Purkinje cell (primary cell): ENCODE results near the gene ARID5A. TPM values are rescaled to one million over a fixed set of nuclear protein-coding genes. Genes with fewer than 3 reads are reported as not detected.

Source experiments
- polyA plus RNA-seq: library from polyadenylated mRNA; unstranded; fragments of >200 nt; fragmentation: Nextera tagmentation; gene quantifications from 2 replicates; pipeline ENCODE4 v1.2.1, GENCODE V29; 2014

Gene ARID5A, protein sequence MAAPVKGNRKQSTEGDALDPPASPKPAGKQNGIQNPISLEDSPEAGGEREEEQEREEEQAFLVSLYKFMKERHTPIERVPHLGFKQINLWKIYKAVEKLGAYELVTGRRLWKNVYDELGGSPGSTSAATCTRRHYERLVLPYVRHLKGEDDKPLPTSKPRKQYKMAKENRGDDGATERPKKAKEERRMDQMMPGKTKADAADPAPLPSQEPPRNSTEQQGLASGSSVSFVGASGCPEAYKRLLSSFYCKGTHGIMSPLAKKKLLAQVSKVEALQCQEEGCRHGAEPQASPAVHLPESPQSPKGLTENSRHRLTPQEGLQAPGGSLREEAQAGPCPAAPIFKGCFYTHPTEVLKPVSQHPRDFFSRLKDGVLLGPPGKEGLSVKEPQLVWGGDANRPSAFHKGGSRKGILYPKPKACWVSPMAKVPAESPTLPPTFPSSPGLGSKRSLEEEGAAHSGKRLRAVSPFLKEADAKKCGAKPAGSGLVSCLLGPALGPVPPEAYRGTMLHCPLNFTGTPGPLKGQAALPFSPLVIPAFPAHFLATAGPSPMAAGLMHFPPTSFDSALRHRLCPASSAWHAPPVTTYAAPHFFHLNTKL
- polyA plus RNA-seq: 0.66 TPM in 1 of 2 replicates, not detected in the other

GRCh38 chr2:96536445-96537065 lies at the start of gene ARID5A:
Gene ARID5A (plus strand): TSS chr2:96536752. CDS start chr2:96536827, 75 bp downstream.

DNA sequence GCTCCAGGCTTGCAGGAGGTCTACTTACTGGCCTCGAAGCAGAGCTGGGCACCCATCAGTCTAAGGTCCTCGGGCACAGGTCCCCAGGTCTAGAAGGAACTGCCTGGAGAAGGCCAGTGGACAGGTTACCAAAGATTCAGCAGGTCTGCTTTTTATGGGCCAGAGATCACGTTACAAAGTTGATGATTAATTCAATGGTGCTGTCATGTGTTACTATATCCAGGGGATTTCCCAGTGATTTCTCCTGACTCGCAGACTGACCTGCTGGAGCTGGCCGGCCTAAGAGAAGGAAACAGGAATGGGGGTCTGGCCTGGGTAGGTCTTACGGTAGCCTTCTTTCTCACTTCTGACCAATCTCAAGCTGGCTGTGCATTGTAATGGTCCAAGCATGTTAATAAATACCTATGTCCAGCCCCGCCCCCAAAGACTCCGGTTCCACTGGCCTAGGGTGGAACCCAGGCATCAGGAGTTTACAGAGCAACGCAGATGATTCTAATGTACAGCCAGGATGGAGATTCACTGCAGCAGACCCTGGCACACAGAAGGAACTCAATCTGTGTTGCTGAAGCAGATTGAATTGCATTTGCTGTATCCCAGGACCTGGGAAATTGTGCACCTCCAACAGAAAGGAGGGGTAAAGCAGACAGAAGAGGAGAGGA lies 31.2 kb upstream of the ARID5A start, which contains the start of gene NEURL3:
Gene NEURL3 (minus strand): TSS at position 127 of the 659 bp plus-strand sequence. CDS start 71 bp downstream, at position 56.

Other genes starting within 250 kb of the ARID5A start
- 21.1 and 26.0 TPM in 2 replicates for gene SNRNP200, start 231.2 kb upstream of the ARID5A start, polyA plus RNA-seq
- gene ITPRIPL1, start 211.4 kb upstream of the ARID5A start, polyA plus RNA-seq: 0.22 TPM in 1 of 2 replicates, not detected in the other
- 0.08 TPM in 1 of 2 replicates, not detected in the other for gene NCAPH, start 201.0 kb upstream of the ARID5A start, polyA plus RNA-seq
- gene NEURL3, start 31.4 kb upstream of the ARID5A start, polyA plus RNA-seq: not detected in 2 replicates
- 3.8 and 7.3 TPM in 2 replicates for gene KANSL3, start 101.6 kb downstream of the ARID5A start, polyA plus RNA-seq
- not detected in 2 replicates for gene FER1L5, start 106.0 kb downstream of the ARID5A start, polyA plus RNA-seq
- gene LMAN2L, start 203.3 kb downstream of the ARID5A start, polyA plus RNA-seq: 15.8 and 17.2 TPM in 2 replicates
- gene CNNM4, start 224.2 kb downstream of the ARID5A start, polyA plus RNA-seq: 4.2 and 5.3 TPM in 2 replicates